H1 (cell line): Measurements from ENCODE around the gene DENND6B.

Experiments
- BRCA1 ChIP-seq: IDR thresholded peaks from 2 replicates; pipeline ENCODE4 v1.6.1; 2012; ENCODE audit warnings: low read depth, low read length, improper control_type of control experiment
- RAD21 ChIP-seq, 2 experiments: IDR thresholded peaks in 1 of 2; conservative IDR thresholded peaks in 1 of 2; 2 replicates each; pipeline ENCODE4 v1.6.1; 2011; ENCODE audit warnings: low read depth in 2 of 2, low read length in 2 of 2, improper control_type of control experiment in 1 of 2, inconsistent platforms in 1 of 2, mild to moderate bottlenecking in 1 of 2, moderate library complexity in 1 of 2
- YY1 ChIP-seq: IDR thresholded peaks from 2 replicates; pipeline ENCODE4 v1.6.1; 2011; ENCODE audit warnings: low read depth, mild to moderate bottlenecking, low read length
- TF ChIP-seq, protein P1 (sequence below), 3 experiments: IDR thresholded peaks; 1 replicate in 2 of 3; 2 replicates in 1 of 3; pipeline versions ENCODE4 v1.5.1 to v1.6.1; 2011; ENCODE audit warnings: low read length in 3 of 3, mild to moderate bottlenecking in 3 of 3, inconsistent platforms in 2 of 3, low read depth in 1 of 3, moderate library complexity in 1 of 3; ENCODE audit not compliant: insufficient read depth in 1 of 3; ENCODE audit errors: control extremely low read depth in 1 of 3
- TF ChIP-seq, protein P2 (sequence below): IDR thresholded peaks from 2 replicates; pipeline ENCODE4 v1.6.1; 2011; ENCODE audit warnings: low read depth, mild to moderate bottlenecking, low read length; ENCODE audit not compliant: insufficient read depth

DNA sequence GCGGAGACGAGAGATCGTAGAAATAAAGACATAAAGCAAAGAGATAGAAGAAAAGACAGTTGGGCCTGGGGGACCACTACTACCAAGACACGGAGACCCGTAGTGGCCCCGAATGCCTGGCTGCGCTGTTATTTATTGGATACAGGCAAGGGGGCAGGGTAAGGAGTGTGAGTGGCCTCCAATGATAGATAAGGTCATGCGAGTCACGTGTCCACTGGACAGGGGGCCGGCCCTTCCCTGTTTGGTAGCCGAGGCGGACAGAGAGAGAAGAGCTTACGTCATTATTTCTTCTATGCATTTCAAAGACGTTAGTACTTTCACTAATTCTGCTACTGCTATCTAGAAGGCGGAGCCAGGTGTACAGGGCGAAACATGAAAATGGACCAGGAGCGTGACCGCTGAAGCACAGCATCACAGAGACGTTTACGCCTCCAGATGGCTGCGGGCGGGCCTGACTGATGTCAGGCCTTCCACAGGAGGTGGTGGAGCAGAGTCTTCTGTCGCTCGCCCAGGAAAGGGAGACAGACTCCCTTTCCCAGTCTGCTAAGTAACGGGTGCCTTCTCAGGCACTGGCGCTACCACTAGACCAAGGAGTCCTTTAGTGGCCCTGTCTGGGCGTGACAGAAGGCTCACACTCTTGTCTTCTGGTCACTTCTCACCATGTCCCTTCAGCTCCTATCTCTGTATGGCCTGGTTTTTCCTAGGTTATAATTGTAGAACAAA lies 41.1 kb upstream of the DENND6B start:
- TF ChIP-seq, protein P1, sequence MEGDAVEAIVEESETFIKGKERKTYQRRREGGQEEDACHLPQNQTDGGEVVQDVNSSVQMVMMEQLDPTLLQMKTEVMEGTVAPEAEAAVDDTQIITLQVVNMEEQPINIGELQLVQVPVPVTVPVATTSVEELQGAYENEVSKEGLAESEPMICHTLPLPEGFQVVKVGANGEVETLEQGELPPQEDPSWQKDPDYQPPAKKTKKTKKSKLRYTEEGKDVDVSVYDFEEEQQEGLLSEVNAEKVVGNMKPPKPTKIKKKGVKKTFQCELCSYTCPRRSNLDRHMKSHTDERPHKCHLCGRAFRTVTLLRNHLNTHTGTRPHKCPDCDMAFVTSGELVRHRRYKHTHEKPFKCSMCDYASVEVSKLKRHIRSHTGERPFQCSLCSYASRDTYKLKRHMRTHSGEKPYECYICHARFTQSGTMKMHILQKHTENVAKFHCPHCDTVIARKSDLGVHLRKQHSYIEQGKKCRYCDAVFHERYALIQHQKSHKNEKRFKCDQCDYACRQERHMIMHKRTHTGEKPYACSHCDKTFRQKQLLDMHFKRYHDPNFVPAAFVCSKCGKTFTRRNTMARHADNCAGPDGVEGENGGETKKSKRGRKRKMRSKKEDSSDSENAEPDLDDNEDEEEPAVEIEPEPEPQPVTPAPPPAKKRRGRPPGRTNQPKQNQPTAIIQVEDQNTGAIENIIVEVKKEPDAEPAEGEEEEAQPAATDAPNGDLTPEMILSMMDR (IDR thresholded peaks at IDR 0.05; ENCODE audit: control extremely low read depth in 1 of 3, insufficient read depth in 1 of 3, low read depth in 1 of 3, low read length in 3 of 3): peak in 1 of 3 experiments; percentile 1; a peak in 1 of 4 replicates
- no peak for TF ChIP-seq YY1
- peak; percentile 10 to 16; a peak in 1 of 4 replicates for TF ChIP-seq RAD21 (IDR thresholded peaks at IDR 0.05 in 1 of 2, conservative IDR thresholded peaks at IDR 0.05 in 1 of 2; ENCODE audit: low read depth in 2 of 2, low read length in 2 of 2)
- TF ChIP-seq BRCA1: no peak
- TF ChIP-seq, protein P2, sequence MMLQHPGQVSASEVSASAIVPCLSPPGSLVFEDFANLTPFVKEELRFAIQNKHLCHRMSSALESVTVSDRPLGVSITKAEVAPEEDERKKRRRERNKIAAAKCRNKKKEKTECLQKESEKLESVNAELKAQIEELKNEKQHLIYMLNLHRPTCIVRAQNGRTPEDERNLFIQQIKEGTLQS: no peak
